Motor neuron (in vitro differentiated cells): ENCODE results near the gene LDLRAD2. TPM values are rescaled to one million over a fixed set of nuclear protein-coding genes. Genes with fewer than 3 reads are reported as not detected.

ENCODE experiments used
- ATAC-seq, 8 experiments: fragments of 200-7000 bp; cut with Tn5 transposase; replicated peaks in 6 of 8; 2 replicates each; pipeline ENCODE4 v1.8.0; 2021; ENCODE audit warnings: mild to moderate bottlenecking in 8 of 8, moderate library complexity in 8 of 8
- H3K27ac ChIP-seq, 2 donors: fragments of 250-450 bp; sonication (Bioruptor Pico); 2 replicates each; pipeline ENCODE4 v1.9.0; 2021; ENCODE audit warnings: antibody characterized with exemption in 2 of 2, mild to moderate bottlenecking in 2 of 2, moderate library complexity in 1 of 2
- H3K4me1 ChIP-seq, 2 donors: fragments of 250-450 bp; sonication (Bioruptor Pico); replicated peaks in 1 of 2; 2 replicates each; pipeline ENCODE4 v1.6.1; 2021; ENCODE audit warnings: antibody characterized with exemption in 2 of 2, mild to moderate bottlenecking in 2 of 2, moderate library complexity in 1 of 2
- H3K4me3 ChIP-seq, 5 donors: fragments of 250-450 bp; sonication (Bioruptor Pico); 2 replicates each; pipeline ENCODE4 v1.9.0; 2021; ENCODE audit warnings: antibody characterized with exemption in 5 of 5, mild to moderate bottlenecking in 5 of 5, moderate library complexity in 4 of 5
- WGBS, 10 experiments: fragments of 450-650 bp; shearing (Covaris generic); methylation state at CpG; one replicate each; pipeline ENCODE4 v1.0.0; 2022; 5-methylcytosine and 5-hydroxymethylcytosine counted together
- in situ Hi-C, 9 experiments: fragments of 400-800 bp; cut with MboI; loops; one replicate each; pipeline ENCODE4 v1.15.0; 2021; ENCODE audit warnings: low sequenced_read_pairs in 9 of 9, low pct_unique_long_range_greater_than_20kb in 2 of 9; ENCODE audit not compliant: unreplicated experiment in 9 of 9
- total RNA-seq, 8 experiments: library from RNA; unstranded; fragments of 300-600 nt; gene quantifications; 2 replicates each; pipeline versions ENCODE4 v1.2.3 to v1.2.4, GENCODE V29; 2022

Gene LDLRAD2
- total RNA-seq, 8 experiments from 2014 or later, result 0.71 to 3.4 (median 1.4) TPM

DNA sequence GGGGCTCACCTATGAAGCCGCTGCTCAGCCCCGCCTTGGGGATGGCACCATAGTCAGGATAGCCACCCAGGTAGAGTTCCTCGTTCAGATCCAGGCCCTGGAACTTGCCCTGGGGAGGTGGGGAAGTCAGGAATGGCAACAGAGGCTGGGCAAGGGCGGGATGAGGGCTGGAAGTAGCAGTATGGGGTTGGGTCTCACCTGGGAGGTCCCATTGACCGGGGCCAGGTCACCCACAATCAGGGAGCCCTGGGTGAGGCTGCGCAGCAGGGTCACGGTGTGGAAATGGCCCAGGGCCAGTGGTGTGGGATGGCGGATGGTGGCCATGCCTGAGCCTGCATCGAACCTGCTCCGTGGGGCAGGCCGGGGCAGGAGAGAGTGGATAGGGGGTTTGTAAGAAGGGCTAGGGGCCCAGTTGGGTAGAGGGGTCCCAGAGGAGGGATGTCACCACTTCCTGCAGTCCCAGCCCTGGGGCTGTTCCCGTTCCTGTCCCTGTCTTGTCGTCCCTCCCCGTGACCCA, 19.4 kb downstream of the LDLRAD2 start:
- Histone ChIP-seq H3K27ac (no peak overlapping the region), H3K4me1 (no peaks in the 10 kb centered on the region), H3K4me3 (no peak overlapping the region)
- 93 to 97% methylated on average over 4 to 5 of the region's 14 CpGs; no CpG with 5 or more reads in 8 of the 10 experiments for WGBS, 10 experiments
- ATAC-seq, result peak in 2 of 8 experiments; percentile 9 to 11
- in situ Hi-C loops, result no loop called here

DNA sequence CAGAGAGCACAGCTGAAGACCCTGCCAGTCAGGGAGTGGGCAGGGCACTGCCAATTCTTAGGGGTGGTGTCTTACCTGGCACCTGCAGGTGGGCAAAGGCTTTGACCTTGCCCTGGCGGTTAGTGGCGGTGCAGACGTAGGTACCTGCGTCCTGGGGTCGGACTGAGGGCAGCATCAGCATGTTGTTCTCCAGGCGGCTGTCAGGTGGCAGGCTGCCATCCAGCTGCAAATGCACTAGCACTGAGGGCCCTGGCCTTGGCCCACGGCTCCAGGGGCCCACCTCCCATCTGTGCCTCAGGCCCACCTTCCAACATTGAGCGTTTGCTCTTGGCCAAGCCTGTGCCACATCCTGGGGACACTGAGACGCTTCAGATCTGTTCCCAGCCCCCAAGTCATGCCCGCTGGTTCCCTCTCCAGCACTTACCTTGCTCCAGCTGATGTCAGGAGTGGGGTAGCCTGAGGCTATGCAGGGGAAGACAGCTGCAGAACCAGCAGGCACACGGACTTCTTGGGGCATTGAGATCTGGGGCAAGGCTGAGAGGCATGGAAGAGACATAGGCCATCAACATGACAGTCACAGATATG, 21.4 kb downstream of the LDLRAD2 start:
- ATAC-seq, result peak in 1 of 8 experiments; percentile 12
- 75 to 100% (median 99%) methylated on average over 1 to 10 of the region's 11 CpGs; no CpG with 5 or more reads in 7 of the 10 experiments for WGBS, 10 experiments

DNA sequence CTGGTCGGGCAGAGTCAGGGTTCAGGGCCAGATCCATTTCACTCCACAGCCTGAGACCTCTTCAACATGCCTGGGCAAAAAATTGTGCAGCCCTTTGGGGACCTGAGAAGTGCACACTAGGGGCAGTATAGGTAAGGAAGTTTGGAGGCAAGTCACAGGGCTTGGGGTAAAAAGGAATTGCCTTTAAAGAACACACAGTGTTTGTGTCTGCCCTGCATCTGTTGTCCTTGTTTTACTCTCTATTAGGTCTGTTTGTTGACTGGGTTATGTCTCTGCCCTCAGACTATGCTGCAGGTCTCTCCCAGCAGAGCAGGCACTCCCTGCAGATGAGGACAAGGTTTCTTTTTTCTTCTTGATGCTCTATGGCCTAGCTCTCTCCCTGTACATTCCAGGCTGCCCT, 22.0 kb downstream of the LDLRAD2 start:
- Histone ChIP-seq H3K27ac (no peak overlapping the region), H3K4me3 (no peak overlapping the region), H3K4me1 (no peaks in the 10 kb centered on the region)
- 100% methylated on average over 1 of the region's 1 CpG; no CpG with 5 or more reads in 7 of the 10 experiments for WGBS, 10 experiments
- ATAC-seq, result peak in 2 of 8 experiments; percentile 47 to 54
- in situ Hi-C loops, result no loop called here

More for the DNA sequence above, 21.4 kb downstream of the LDLRAD2 start:
- no peak overlapping the region for H3K27ac ChIP-seq
- no peak overlapping the region for H3K4me3 ChIP-seq
- no peaks in the 10 kb centered on the region for H3K4me1 ChIP-seq
- in situ Hi-C loops, result no loop called here

- Histone ChIP-seq H3K4me3 (no peak overlapping the region), H3K27ac (no peak overlapping the region), H3K4me1 (no peaks in the 10 kb centered on the region)
- ATAC-seq, result no peak
- in situ Hi-C loops, result no loop called here
- WGBS, 10 experiments, result 84 to 100% (median 100%) methylated on average over 1 to 10 of the region's 16 CpGs; no CpG with 5 or more reads in 3 of the 10 experiments
Observed at GRCh38 chr1:21834666-21835065, 22.6 kb downstream of the LDLRAD2 start.

DNA sequence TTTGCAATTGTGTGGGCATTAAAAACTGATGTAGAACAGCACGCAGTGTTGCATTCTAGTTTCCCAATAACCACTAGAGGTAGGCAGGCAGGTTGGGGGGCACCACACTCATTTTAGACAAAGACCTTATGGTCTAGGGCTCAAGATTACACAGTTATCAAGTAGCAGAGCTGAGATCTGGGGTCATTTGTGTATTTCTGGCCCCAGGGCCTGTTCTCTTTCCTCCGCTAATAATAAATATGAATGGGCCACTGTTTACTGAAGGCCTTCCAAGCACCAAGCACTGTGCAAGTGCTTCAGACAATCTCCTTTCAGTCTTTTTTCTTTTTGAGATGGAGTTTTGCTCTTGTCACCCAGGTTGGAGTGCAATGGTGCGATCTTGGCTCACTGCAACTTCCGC, 23.9 kb downstream of the LDLRAD2 start:
- 60 to 100% (median 100%) methylated on average over 1 to 4 of the region's 4 CpGs; no CpG with 5 or more reads in 2 of the 10 experiments for WGBS, 10 experiments
- Histone ChIP-seq H3K4me3 (no peak overlapping the region), H3K4me1 (no peaks in the 10 kb centered on the region), H3K27ac (no peak overlapping the region)
- in situ Hi-C loops, result no loop called here
- no peak for ATAC-seq

GRCh38 chr1:21836729-21837128, 24.7 kb downstream of the LDLRAD2 start:
- Histone ChIP-seq H3K4me3 (no peak overlapping the region), H3K4me1 (no peaks in the 10 kb centered on the region), H3K27ac (no peak overlapping the region)
- in situ Hi-C loops, result no loop called here
- ATAC-seq, result peak in 1 of 8 experiments; percentile 18
- 82 to 90% methylated on average over 2 to 9 of the region's 13 CpGs; no CpG with 5 or more reads in 8 of the 10 experiments for WGBS, 10 experiments

DNA sequence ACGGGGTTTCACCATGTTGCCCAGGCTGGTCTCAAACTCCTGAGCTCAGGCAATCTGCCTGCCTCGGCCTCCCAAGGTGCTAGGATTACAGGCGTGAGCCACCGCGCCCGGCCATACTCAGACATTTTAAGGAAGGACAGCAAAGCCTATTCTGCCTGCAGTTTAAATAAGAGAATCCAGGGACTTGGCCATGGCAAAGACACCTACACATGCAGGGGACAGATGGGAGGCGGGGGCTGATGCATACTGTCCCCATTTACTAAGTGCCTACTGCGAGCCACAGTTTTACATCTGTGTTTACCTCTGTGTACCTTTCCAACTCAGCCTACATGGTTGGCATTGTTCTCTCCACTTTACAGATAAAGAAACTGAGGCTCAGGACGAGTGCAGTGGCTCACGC, 25.4 kb downstream of the LDLRAD2 start:
- in situ Hi-C loops, result no loop called here
- Histone ChIP-seq H3K27ac (no peak overlapping the region), H3K4me1 (no peaks in the 10 kb centered on the region), H3K4me3 (no peak overlapping the region)
- ATAC-seq, result no peak
- 80 to 98% (median 93%) methylated on average over 1 to 9 of the region's 10 CpGs; no CpG with 5 or more reads in 3 of the 10 experiments for WGBS, 10 experiments

DNA sequence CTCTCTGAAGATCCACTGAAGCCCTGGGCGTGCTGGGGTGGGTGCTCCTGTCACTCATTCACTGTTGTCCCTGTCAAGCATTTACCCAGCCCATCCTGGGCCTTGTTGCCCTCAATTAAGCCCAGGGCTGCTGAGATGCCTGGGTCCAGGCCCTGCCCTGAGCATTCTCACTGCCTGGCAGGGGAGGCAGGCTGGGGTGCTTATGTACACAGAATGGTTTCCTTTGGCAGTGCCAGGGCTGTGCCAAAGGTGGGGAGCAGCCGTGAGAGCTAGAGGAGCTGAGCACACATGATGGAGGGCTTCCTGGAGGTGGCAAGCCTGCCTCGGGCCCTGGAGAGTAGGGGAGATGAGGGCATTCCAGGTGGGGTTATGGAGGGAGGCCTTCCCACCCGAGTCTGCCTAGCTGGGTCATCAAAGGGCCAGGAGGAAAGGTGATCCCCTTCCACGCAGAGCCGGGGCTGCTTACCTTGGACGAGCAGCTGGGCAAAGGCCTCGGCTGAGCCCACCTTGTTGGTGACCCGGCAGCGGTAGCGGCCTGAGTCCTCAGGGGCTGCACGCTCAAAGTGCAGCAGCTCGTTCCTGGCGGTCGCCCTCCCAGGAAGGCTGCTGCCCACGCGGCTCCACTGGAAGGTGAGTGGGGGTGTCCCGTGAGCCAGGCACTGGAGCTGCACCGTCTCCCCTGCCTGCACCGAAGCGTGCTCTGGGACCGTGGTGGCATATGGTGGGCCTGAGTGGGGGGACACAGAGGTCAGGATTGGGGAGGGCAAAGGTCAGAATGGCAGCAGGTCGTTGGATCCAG, 26.5 kb downstream of the LDLRAD2 start:
- in situ Hi-C loops, result no loop called here
- ATAC-seq, result peak in 1 of 8 experiments; percentile 11
- WGBS, 10 experiments, result 71 to 100% (median 81%) methylated on average over 1 to 20 of the region's 23 CpGs; no CpG with 5 or more reads in 3 of the 10 experiments
- Histone ChIP-seq H3K4me3 (no peak overlapping the region), H3K4me1 (no peaks in the 10 kb centered on the region), H3K27ac (no peak overlapping the region)

- 93 to 97% (median 96%) methylated on average over 4 to 10 of the region's 19 CpGs; no CpG with 5 or more reads in 6 of the 10 experiments for WGBS, 10 experiments
- in situ Hi-C loops, result no loop called here
- Histone ChIP-seq H3K27ac (no peak overlapping the region), H3K4me3 (no peak overlapping the region), H3K4me1 (no peaks in the 10 kb centered on the region)
- ATAC-seq, result peak in 1 of 8 experiments; percentile 10
Observed at GRCh38 chr1:21839337-21840037, 27.4 kb downstream of the LDLRAD2 start.

- H3K27ac ChIP-seq, result no peak overlapping the region
- no peak overlapping the region for H3K4me3 ChIP-seq
- ATAC-seq, result no peak
- in situ Hi-C loops, result no loop called here
- 91 to 100% (median 99%) methylated on average over 1 to 13 of the region's 13 CpGs; no CpG with 5 or more reads in 2 of the 10 experiments for WGBS, 10 experiments
- H3K4me1 ChIP-seq, result no peaks in the 10 kb centered on the region
Observed at GRCh38 chr1:21840981-21841380, 28.9 kb downstream of the LDLRAD2 start.

DNA sequence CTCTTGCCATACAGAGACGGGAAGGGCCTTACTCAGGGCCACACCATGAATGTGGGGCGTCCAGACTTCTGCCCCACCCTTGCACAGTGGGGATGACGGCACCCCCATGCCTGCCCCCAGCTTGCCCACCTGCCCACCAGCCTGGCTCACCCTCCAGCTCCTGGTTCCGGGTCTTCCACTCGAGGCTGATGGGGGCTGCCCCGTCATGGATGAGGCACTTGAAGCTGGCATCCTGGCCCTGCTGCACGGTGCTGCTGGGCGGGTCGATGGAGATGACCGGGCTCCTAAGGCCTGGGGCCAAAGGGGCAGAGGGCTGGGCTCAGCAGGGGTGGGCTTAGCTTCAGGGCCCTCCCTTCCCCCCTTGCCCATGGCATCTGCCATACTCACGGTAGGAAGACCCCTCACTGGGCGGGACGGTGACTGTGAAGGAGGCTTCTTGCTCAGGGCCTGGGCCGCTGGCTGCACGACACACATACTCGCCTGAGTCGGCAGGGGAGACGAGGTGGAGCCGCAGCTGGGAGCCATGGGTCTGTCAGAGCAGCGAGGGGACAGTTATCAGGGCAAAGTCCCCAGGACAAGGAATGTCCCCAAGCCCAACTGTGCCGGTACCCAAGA, 29.9 kb downstream of the LDLRAD2 start:
- Histone ChIP-seq H3K27ac (no peak overlapping the region), H3K4me3 (no peak overlapping the region), H3K4me1 (no peaks in the 10 kb centered on the region)
- in situ Hi-C loops, result no loop called here
- peak in 2 of 8 experiments; percentile 13 to 14 for ATAC-seq
- 83 to 100% (median 93%) methylated on average over 1 to 4 of the region's 21 CpGs; no CpG with 5 or more reads in 5 of the 10 experiments for WGBS, 10 experiments

- no peak overlapping the region for H3K4me3 ChIP-seq
- no peak for ATAC-seq
- in situ Hi-C loops, result no loop called here
- 50 to 94% (median 90%) methylated on average over 2 to 11 of the region's 15 CpGs; no CpG with 5 or more reads in 6 of the 10 experiments for WGBS, 10 experiments
- no peak overlapping the region for H3K27ac ChIP-seq
- no peaks in the 10 kb centered on the region for H3K4me1 ChIP-seq
Observed at GRCh38 chr1:21842606-21843162, 30.6 kb downstream of the LDLRAD2 start.
